GM18907 (cell line): ENCODE data around the gene TC2N.
"Not testable (repeated sequence)": the region's sequence is repeated elsewhere in the genome, so short reads cannot be mapped to it uniquely, and the experiment has no call there.

Experiments
- ATAC-seq: cut with Tn5 transposase; IDR thresholded peaks from one replicate; pipeline ENCODE4 v1.9.1; 2021; ENCODE audit warnings: mild to moderate bottlenecking, moderate library complexity; ENCODE audit not compliant: unreplicated experiment

The TC2N gene

GRCh38 chr14:91770185-91770584 lies 97.2 kb downstream of the TC2N start:
- no peak for ATAC-seq

DNA sequence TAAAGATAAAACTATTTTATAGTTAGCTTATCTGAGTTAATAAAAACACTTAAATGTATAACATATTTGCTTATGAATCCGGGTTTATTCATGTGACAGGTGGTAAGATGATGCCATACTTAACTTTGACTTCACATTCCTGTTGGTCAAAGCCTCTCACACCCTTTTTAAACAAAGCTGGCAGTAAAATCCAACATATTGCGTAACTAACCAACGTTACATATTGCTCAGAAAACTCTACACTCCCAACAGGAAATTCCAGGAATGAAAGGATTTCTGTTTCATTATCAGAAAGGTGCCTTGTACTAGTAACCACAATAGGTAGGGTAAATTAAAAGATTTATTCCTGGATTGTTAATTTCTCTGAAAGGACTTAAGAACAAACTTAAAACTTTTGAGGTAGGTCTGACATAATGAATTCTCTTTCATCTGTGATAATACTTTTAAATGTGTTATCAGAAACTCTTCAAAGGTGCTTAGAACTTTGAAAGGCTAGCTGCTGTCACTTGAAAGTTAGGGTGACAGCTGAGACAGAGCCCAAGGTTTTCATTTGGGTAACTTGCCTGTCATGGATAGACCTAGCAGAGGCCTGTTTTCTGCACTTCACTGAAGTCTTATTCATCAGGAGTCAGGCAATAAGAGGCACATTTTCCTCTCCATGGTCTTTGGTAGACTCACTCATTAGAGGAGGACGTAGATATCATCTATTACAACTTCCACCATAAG lies 111.6 kb downstream of the TC2N start:
- no peak for ATAC-seq

- no peak for ATAC-seq
Measured at GRCh38 chr14:91754819-91755218, 112.5 kb downstream of the TC2N start.

DNA sequence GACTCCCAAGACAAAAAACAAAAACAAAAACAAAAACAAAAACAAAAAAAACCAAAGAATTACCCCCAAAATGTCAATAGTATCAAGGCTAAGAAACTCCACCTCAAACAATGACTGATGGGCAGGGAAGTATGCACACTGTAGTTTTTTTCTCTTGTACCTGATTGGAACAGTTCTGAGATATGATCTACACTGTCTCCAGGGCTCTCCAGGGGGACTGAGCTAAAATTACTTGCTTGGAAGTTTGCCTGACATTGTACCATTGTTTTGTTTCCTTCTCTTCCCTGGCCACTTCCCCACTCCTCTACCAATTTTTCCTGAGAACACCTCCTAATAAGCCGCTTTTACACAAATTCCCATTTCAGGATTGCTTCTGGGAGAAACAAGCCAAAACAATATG lies 113.2 kb downstream of the TC2N start:
- no peak for ATAC-seq

DNA sequence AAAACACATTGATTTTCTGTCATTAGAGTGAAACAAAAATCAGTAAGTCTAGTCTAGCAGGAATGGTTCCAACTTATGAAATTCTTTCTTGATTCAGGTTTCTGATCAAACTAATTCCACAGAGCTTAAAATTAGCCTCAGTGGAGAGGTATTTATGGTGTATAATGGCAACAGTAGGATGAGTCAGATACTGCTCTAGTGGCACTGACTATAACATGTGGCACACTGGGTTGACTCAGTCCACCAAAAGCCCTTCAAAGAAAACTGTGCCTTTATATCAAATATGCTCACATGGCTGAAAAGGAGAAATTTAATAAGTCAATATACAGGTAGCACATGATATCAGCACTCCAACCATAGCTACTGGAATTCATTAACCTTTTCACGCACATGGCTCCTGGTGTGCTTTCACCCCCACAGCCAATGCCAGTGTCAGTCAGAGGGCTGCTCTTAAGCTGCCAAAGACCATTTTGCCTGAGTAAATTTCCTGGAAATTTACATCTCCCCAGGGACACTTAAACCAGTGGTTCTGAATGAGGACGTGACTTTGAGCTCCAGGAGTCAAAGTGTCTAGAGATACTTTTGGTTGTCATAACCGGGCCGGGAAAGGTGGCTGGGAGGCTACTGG lies 113.7 kb downstream of the TC2N start:
- ATAC-seq: no peak

- no peak for ATAC-seq
Measured at GRCh38 chr14:91752961-91753360, 114.4 kb downstream of the TC2N start.

DNA sequence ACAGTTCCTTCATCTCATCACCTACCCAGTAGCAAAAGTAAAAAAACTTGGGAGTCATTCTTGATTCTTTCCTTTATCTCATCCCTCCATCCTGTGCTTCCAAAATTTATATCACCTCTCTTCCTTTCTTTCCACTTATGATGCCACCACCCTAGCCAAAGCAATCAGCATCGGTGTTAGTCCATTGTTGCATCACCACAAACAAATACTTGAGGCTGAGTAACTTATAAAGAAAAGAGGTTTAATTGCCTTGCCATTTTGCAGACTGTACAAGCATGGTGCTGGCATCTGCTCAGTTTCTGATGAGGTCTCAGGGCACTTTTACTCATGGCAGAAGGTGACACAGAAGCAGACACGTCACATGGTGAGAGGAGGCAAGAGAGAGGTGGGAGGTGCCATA lies 115.6 kb downstream of the TC2N start:
- no peak for ATAC-seq

- no peak for ATAC-seq
Measured at GRCh38 chr14:91750634-91751198, 116.6 kb downstream of the TC2N start.

DNA sequence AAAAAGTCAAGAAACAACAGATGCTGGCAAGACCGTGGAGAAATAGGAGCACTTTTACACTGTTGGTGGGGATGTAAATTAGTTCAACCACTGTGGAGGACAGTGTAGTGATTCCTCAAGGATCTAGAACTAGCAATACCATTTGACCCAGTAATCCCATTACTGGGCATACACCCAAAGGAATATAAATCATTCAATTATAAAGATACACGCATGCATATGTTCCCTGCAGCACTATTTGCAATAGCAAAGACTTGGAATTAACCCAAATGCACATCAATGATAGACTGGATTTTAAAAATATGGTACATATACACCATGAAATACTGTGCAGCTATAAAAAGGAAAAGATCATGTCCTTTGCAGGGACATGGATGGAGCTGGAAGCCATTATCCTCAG lies 117.5 kb downstream of the TC2N start:
- ATAC-seq: no peak

- ATAC-seq: no peak
Measured at GRCh38 chr14:91748049-91748448, 119.3 kb downstream of the TC2N start.

- ATAC-seq: no peak
Measured at GRCh38 chr14:91745344-91745743, 122.0 kb downstream of the TC2N start.

DNA sequence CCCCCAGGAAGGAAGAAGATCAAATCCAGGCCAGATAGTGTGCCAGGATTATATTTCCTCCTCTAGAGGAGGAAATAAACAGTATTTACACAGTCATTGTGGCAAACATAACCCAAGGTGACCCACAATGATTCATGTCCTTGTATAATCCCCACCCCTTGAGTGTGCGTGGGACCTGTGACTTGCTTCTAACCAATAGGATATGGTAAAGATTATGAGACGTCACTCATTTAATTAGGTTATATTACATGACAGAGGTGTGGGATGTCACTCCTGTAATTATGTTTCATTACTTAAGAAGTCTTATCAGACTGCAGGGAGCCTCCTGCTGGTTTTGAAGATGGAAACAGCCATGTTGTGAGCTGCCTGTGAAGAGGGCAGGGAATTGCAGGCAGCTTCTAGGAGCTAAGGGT lies 123.3 kb downstream of the TC2N start:
- ATAC-seq: no peak

DNA sequence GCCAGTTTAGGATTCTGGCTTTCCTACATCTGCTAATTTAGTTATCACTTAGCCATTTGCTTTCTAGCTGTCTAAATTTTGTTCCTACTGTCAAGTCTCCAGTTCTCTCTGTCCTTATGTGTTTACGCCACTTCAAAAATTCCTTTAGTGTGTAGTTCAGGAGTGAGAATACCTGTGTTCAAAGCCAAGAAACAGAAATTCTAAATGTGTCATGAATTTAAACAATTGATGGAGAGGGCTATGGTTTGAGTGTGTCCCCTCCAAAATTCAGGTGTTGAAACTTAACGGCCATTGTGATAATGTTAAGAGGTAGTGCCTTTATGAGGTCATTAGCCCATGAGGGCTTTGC lies 124.1 kb downstream of the TC2N start:
- no peak for ATAC-seq

DNA sequence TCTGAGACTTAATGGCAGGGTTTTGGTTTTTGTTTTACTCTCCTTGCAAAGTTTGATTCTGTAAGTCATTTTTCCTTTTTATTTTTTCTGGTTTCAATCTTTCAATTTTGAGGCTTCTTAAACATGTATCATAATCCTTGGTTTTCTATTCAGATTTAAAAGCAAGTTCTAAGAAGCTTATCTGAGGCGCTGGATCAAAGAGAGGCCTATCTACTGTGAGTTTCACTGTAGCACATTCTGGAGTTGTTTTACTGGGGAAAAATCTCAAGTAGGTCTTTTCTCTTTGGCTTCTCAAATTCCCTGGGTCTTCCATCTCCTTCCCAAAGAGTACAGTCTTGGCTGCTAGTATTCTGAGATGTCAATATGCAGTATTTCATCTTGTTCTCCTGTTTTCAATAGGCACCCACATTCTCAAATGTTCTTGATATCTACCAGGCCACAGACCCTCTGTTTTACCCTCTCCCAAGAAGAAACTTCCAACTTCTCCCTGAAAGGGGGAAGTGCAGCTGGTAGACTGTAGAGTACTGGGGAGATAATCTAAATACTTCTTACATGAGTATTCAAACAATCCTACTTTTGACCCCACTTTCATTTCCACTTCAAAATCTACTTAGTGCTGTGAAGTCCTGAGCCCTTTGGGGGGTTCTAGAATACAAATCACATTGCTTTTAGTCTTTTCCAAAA lies 124.6 kb downstream of the TC2N start:
- no peak for ATAC-seq

- not testable (repeated sequence) for ATAC-seq
Measured at GRCh38 chr14:91739867-91740266, 127.5 kb downstream of the TC2N start.

DNA sequence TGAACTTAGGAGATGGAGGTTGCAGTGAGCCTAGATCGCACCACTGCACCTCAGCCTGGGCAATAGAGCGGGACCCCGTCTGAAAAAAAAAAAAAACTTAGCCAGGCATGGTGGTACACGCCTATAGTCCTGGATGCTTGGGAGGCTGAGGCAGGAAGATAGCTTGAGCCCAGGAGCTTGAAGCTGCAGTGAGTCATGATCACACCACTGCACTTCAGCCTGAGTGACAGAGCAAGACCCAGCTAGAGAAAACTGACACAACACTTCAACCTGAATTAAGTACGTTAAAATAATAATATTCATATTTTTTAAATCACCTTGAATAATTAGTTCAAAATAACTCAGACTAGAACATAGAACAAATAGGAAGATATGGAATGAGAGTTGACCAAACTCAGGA lies 129.7 kb downstream of the TC2N start:
- no peak for ATAC-seq

- no peak for ATAC-seq
Measured at GRCh38 chr14:91732859-91733477, 134.4 kb downstream of the TC2N start.

DNA sequence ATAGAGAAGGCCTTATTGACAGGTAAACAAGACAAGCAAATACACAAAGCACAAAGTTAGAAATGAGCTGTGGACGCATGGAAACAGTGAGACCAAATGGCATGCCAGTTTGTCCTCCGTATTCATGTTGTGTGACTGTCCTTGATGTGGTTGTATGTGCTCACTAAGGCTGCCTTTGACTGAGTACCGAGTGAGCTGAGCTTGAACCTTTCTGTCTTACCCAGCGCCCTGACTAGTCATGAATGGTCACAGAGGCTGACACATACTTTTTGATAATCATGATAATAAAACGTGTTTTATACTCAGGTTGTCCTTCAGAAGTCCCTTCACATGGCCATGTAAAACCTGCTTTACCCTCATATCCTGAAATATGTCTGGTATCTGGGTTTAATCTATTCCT lies 134.9 kb downstream of the TC2N start:
- ATAC-seq: no peak

DNA sequence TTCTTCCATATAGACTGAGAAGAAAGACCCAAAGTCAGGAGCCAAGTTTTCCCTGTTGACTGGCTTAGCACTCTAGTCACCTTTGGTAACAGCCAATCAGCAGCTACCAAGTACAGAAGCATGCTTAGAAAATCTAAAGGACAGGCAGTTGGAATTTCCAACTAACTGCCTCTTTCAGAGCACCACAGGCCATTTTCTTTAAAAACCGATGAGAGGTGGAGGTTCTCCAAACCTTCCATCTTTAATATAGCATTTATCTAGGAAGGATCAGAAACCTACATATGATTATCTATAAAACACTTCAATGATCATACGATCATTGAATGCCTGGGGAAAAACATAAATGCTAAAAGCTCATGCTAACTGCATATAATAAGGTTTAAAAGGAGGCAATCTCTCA lies 135.3 kb downstream of the TC2N start, which contains the start of gene CATSPERB:
Gene CATSPERB (minus strand): TSS at position 101 of the 400 bp plus-strand sequence. CDS start 2,607 bp downstream, outside the sequence.
- no peak for ATAC-seq

DNA sequence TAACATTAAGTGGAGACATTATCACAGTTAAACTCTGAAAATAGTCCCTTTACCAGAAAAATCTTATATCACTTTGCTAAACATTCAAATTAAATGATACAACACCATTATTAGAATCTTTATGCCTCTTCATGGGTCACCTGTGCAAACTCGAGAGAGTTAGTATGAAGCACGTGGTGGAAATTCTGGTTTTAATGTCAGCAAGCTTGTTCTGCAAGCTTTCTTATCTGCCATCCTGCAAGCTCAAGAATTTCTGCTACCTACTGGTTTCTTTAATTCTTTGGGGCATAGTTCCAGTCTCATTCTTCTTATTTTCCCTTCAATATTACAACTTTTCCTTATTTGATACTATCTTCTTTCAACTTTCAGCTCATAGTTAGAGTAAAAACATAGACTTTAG lies 136.3 kb downstream of the TC2N start:
- no peak for ATAC-seq

GRCh38 chr14:91729756-91730155 lies 137.6 kb downstream of the TC2N start:
- ATAC-seq: no peak
